GM12864 (cell line): ENCODE data around the gene SUMF1.
A peak's percentile ranks its signal among the peaks of the same experiment; 100 is the strongest.

Source experiments
- DNase-seq: peaks from one replicate; pipeline ENCODE4 v3.0.0-alpha.2; 2011; ENCODE audit warnings: low read depth
- H3K4me3 ChIP-seq: 2 replicates; pipeline ENCODE4 v1.5.1; 2011; ENCODE audit warnings: mild to moderate bottlenecking, low read depth, low read length, control low read depth
- CTCF ChIP-seq: IDR thresholded peaks from 2 replicates; pipeline ENCODE4 v1.5.1; 2011; ENCODE audit warnings: low read depth, mild to moderate bottlenecking, moderate library complexity, low read length, control low read depth, inconsistent platforms; ENCODE audit errors: missing control alignments

SUMF1 gene

GRCh38 chr3:4504340-4505261 is 37.5 kb upstream of the SUMF1 start:
- no peak for DNase-seq
- H3K4me3 ChIP-seq, result peak overlapping the region; percentile 39
- no peak for TF ChIP-seq CTCF

GRCh38 chr3:4503050-4503449 is 36.0 kb upstream of the SUMF1 start:
- peak; percentile 68 for DNase-seq

GRCh38 chr3:4501927-4502326 is 34.9 kb upstream of the SUMF1 start:
- TF ChIP-seq CTCF, result no peak
- DNase-seq, result no peak
- no peak overlapping the region for H3K4me3 ChIP-seq

More at GRCh38 chr3:4503050-4503449, 36.0 kb upstream of the SUMF1 start:
- H3K4me3 ChIP-seq, result no peak overlapping the region
- TF ChIP-seq CTCF, result no peak

GRCh38 chr3:4501437-4501836 is 34.4 kb upstream of the SUMF1 start:
- DNase-seq, result no peak
- no peak for TF ChIP-seq CTCF
- H3K4me3 ChIP-seq, result no peak overlapping the region

GRCh38 chr3:4498446-4498845 is 31.4 kb upstream of the SUMF1 start:
- TF ChIP-seq CTCF, result no peak
- no peak overlapping the region for H3K4me3 ChIP-seq
- no peak for DNase-seq

GRCh38 chr3:4497843-4498324 is 30.8 kb upstream of the SUMF1 start:
- no peak overlapping the region for H3K4me3 ChIP-seq
- no peak for DNase-seq
- no peak for TF ChIP-seq CTCF
